Transverse colon (tissue), 3 donors: ENCODE data around the gene FAM170B.

ENCODE experiments used
- CTCF ChIP-seq, 5 experiments: fragments of 200-600 bp in 3 of 5; fragments of 450-650 bp in 2 of 5; sonication (generic) in 3 of 5; IDR thresholded peaks; 1 replicate in 2 of 5; 2 replicates in 3 of 5; pipeline ENCODE4 v1.5.1; 2016 to 2017; ENCODE audit warnings: antibody characterized with exemption in 5 of 5, inconsistent platforms in 3 of 5, mild to moderate bottlenecking in 2 of 5, moderate library complexity in 1 of 5
- POLR2A ChIP-seq: fragments of 450-650 bp; IDR thresholded peaks from one replicate; pipeline ENCODE4 v1.6.1; 2016; ENCODE audit warnings: antibody characterized with exemption, mild to moderate bottlenecking, moderate library complexity

DNA sequence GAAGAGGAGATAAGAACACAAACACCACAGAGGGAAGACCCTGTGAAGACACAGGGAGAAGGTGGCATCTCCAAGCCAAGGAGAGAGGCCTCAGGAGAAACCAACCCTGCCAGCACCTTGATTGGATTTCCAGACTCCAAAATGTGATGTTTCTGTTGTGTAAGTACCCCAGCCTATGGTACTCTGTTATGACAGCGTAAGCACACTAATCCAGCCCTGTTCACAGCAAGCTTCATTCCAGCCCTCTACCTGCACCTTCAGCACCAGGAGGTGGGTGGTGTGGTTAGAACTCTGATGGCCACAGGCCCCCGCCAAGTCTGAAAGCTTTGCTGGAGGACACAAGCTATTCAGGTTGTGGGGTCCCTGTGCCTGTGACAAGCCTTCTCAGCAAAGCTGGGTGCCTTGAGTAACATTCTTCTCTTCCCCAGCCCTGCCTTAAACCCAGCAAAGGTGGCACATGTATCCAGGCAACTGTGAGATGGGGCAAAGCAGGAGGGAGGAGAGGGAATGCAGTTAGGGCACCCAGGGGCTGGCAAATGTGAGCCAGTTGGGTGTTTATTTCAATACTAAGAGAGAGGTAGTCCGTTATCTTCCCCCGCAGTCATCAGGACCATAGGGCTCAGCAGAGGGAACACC is 23.0 kb downstream of the FAM170B start:
- TF ChIP-seq CTCF (IDR thresholded peaks at IDR 0.05) (no peak), POLR2A (no peak)
